Left renal cortex interstitium (tissue), 4 donors: Measurements from ENCODE around the gene CPSF6. TPM values are rescaled to one million over a fixed set of nuclear protein-coding genes. Genes with fewer than 3 reads are reported as not detected.
"Not testable (repeated sequence)": the region's sequence is repeated elsewhere in the genome, so short reads cannot be mapped to it uniquely, and the experiment has no call there.

ENCODE experiments used
- DNase-seq, 4 donors: peaks; one replicate each; pipeline ENCODE4 v3.0.0-alpha.2; 2013; ENCODE audit warnings: low read depth in 4 of 4, low spot score in 2 of 4, missing footprints in 1 of 4
- polyA plus RNA-seq, 4 donors: library from polyadenylated mRNA; unstranded; fragments of 120-200 nt; gene quantifications; one replicate each; pipeline ENCODE4 v1.2.1, GENCODE V29; 2013; ENCODE audit not compliant: insufficient read length in 4 of 4

Gene CPSF6
- polyA plus RNA-seq, 4 donors, result 91.2 to 125 (median 111) TPM

- not testable (repeated sequence) for DNase-seq
Measured at GRCh38 chr12:69317233-69317632, 77.9 kb downstream of the CPSF6 start.

GRCh38 chr12:69318225-69318624 is 78.9 kb downstream of the CPSF6 start:
- DNase-seq, result no peak

- no peak for DNase-seq
Measured at GRCh38 chr12:69321351-69321750, 82.0 kb downstream of the CPSF6 start.

Other genes starting within 250 kb of the CPSF6 start
- 10 to 100 TPM; 16.5 to 27.7 (median 26.5) TPM for gene LYZ, start 108.8 kb downstream of the CPSF6 start, polyA plus RNA-seq
- 10 to 100 TPM; 26.6 to 32.9 (median 31.3) TPM for gene YEATS4, start 120.2 kb downstream of the CPSF6 start, polyA plus RNA-seq
- gene FRS2, start 230.8 kb downstream of the CPSF6 start, polyA plus RNA-seq, result 10 to 100 TPM; 42.2 to 49.3 (median 45.4) TPM